Vagina (tissue), 2 donors: Measurements from ENCODE around the gene ITPK1.

Experiments
- CTCF ChIP-seq, 3 experiments: fragments of 450-650 bp in 2 of 3; fragments of 200-600 bp in 1 of 3; sonication (generic) in 1 of 3; IDR thresholded peaks; one replicate each; pipeline ENCODE4 v1.5.1; 2017 to 2019; ENCODE audit warnings: antibody characterized with exemption in 3 of 3, mild to moderate bottlenecking in 2 of 3, moderate library complexity in 2 of 3
- POLR2A ChIP-seq, 2 donors: fragments of 450-650 bp; IDR thresholded peaks; one replicate each; pipeline ENCODE4 v1.6.1; 2017; ENCODE audit warnings: antibody characterized with exemption in 2 of 2, mild to moderate bottlenecking in 2 of 2, moderate library complexity in 2 of 2
- POLR2AphosphoS5 ChIP-seq, 2 donors: sonication (generic); formaldehyde crosslinking; IDR thresholded peaks; one replicate each; pipeline ENCODE4 v1.9.0; 2017; ENCODE audit warnings: antibody characterized with exemption in 2 of 2, mild to moderate bottlenecking in 2 of 2, low read depth in 1 of 2; ENCODE audit not compliant: insufficient read depth in 1 of 2

GRCh38 chr14:93133464-93133863 is 17.7 kb upstream of the ITPK1 start:
- TF ChIP-seq POLR2AphosphoS5 (IDR thresholded peaks at IDR 0.05; ENCODE audit: insufficient read depth in 1 of 2, low read depth in 1 of 2) (peak in 1 of 2 donors; percentile 81), CTCF (IDR thresholded peaks at IDR 0.05) (no peak), POLR2A (IDR thresholded peaks at IDR 0.05) (no peak)
